ENCODE data around the gene TELO2. TPM values are rescaled to one million over a fixed set of nuclear protein-coding genes. Genes with fewer than 3 reads are reported as not detected.
A peak's percentile ranks its signal among the peaks of the same experiment; 100 is the strongest.

TELO2 gene
- total RNA-seq (2014; rRNA removed; shearing (Covaris generic)), result 9.5 and 9.8 TPM in 2 replicates
- 33.4 and 38.1 TPM in 2 replicates for polyA plus RNA-seq (2015; cell fraction: cytosol; rRNA removed)
- 291 and 304 TPM in 2 replicates for polyA plus RNA-seq (2015; cell fraction: nucleus; rRNA removed)

DNA sequence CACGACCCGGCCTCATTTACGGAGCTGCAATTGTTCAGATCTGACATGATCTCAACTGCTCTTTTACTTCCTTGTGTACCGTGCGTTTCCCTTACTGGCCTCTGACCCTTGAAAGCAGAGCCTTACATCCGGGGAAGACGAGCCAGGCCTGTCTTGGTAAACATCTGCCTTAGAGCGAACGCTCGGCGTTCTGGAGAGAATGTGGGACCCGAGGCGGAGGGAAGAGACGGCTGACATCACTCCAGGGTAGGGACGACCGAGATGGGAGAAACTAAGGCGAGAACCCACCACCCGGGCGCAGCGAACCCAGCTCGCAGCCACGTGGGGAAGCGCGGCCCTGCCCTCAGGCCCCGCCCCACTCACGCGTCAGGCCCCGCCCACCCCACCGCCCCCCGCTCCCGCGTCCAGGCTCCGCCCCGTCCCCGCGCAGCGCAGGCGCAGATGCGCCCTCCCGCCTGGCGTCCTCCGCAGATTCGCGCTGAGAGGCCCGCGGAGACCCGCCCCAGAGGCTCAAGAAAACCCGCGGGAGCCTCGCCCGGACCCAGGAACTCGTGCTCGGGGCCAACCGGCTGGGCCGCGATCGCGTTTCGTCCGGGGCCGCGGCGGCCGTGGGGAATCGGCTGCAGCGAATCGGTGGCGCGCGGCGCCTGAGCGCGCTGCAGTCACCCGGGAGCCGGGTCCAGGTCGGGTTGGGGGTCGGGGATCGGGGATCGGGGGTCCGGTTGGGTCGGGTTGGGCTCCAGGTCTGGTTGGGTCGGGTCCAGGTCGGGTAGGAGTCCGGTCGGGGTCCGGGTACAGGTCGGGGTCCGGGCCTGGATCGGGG lies at the start of gene TELO2:
Gene TELO2, plus strand, starts transcription at position 438 of the 823 bp plus-strand sequence. CDS start 922 bp downstream, outside the sequence.
- peak; percentile 65 for DNase-seq (ENCODE audit: low read depth, low spot score)
- in situ Hi-C loops (cut with HindIII; ENCODE audit: low pct_unique_long_range_greater_than_20kb, low sequenced_read_pairs), result no loop called here

DNA sequence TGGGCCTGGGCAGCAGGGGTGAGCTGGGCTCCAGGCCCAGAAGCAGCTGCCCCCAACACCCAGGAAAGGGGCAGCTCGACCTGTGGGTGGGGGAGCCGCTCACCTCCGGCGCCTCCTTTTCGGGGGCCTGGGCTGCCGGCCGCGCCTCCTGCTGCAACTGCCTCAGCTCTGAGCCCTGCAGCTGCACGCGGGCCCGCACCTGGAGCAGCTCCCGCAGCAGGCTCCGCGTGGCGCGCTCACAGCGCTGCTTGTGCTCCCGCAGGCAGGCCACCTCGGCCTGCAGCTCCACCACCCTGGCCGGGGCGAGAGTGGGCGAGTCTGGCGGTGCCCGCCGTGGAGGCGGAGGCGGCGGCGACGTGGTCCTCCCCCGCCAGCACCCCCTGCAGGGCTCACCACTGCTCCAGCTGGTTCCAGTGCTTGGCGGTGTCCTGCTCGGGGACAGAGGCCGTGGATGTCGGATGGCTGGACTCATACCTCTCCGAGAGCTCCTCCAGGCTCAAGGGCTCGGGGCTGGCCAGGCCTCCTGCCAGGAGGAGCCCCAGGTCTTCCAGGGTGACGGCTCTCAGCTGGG lies 49.7 kb upstream of the TELO2 start:
- in situ Hi-C loops (cut with HindIII; ENCODE audit: low pct_unique_long_range_greater_than_20kb, low sequenced_read_pairs), result no loop called here
- no peak for DNase-seq (ENCODE audit: low read depth, low spot score)

DNA sequence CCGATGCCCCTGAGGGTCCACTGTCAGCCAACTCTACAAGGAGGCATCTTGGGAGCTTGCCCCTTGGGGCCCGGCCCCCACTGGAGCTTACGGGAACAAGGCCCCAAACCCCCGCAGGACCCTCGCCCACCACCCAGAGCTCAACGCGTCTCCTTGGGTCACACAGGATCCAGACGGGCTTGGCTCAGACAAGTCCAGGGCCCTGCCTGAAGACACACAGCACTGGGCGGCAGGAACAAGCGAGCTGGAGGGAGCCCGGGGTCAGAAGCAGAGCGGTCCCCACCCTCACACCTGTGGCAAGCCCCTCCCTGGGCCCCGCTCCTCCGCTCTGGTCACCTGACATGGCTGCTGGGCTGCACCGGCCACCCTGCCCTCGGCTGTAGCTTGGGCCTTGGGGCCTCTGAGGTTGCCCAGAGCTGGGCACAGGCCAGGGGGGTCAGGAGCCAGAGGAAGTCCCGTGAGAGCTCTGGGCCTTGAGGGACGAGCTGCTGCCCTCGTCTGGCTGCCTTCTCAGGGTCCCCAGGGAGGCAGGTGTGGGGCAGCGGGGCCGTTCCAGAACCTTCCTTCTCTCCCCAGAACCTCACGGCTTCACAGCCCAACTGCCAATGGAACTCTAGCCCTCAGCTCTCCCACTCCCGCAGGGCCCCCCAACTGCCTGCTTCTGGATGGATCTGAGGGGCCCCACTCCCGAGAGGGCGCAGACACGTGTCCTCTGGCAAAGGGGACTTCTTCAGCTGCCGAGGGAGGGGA lies 49.0 kb upstream of the TELO2 start, which contains the start of gene CCDC154:
Gene CCDC154, minus strand, starts transcription at position 577 of the 750 bp plus-strand sequence. Its CDS starts 234 bp downstream, at position 343.
- peak; percentile 8 for DNase-seq (ENCODE audit: low read depth, low spot score)
- in situ Hi-C loops (cut with HindIII; ENCODE audit: low pct_unique_long_range_greater_than_20kb, low sequenced_read_pairs), result no loop called here

DNA sequence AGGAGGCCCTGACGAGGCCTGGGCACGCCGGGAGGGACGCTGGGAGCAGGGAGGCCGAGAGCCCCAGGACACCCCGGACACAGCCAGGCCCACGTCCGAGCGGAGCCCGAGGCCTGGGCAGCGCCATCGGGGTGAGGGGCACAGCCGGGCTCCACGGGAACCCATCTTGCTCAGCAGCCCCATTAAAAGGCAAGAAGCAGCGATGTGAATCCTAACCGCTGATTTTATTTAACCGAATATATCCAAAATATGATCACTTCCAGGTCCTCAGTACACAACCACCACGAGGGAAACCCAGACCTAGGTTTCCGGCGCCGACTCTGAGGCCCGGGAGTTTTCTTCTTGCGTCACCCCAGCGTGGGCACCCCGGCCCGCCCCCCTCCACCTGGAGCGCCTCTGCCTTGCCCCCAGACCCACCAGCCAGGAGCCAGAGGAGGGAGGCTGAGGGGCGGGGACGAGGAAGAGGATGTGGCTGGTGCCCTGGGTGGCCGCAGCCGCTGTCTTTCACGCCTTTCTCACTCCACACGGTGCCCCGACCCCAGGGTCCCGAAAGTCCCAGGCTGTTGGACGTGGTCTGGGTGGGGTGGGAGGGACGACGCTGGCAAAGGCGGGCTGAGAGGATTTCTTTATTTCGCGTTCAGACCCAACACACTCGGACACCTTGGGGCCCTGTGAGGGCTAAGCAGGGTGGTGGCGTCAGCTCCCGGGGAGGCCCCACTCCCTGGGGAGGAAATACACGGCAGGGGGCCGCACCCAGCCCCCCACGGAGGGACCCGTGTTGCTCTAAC lies 48.2 kb upstream of the TELO2 start:
- DNase-seq (ENCODE audit: low read depth, low spot score), result no peak
- in situ Hi-C loops (cut with HindIII; ENCODE audit: low pct_unique_long_range_greater_than_20kb, low sequenced_read_pairs), result no loop called here

DNA sequence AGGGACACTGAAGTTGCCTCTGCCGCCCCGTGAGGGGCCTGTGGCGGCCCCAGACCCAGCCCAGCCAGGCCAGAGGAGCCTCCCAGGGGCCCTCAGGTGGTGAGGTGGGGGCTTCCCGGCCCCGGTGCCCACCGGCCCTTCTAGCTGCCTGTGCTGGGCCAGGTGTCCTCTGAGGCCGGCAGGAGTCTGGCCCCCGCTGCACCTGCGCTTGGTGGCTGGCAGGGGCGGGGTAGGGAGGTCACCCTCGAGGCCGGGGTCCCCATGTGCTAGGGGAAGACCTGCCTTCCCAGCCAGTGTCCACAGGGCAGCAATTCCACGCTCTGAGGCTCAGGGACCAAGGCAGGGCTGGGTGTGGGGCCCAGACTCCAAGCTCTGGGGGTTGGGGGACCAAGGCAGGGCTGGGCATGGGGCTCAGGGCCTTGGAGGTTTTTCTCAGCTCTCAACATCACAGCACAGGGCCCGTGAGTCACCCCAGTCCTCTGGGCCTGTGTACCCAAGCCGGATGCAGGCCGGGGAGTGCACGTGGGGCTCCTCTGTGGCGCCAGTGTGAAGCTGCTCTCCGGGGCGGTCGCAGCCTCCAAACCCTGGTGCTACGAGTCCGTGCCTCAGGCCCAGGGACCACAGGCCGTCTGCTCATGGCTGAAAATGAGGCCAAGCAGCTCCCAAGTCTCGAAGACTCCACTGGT lies 47.5 kb upstream of the TELO2 start:
- DNase-seq (ENCODE audit: low read depth, low spot score), result no peak
- in situ Hi-C loops (cut with HindIII; ENCODE audit: low pct_unique_long_range_greater_than_20kb, low sequenced_read_pairs), result no loop called here

DNA sequence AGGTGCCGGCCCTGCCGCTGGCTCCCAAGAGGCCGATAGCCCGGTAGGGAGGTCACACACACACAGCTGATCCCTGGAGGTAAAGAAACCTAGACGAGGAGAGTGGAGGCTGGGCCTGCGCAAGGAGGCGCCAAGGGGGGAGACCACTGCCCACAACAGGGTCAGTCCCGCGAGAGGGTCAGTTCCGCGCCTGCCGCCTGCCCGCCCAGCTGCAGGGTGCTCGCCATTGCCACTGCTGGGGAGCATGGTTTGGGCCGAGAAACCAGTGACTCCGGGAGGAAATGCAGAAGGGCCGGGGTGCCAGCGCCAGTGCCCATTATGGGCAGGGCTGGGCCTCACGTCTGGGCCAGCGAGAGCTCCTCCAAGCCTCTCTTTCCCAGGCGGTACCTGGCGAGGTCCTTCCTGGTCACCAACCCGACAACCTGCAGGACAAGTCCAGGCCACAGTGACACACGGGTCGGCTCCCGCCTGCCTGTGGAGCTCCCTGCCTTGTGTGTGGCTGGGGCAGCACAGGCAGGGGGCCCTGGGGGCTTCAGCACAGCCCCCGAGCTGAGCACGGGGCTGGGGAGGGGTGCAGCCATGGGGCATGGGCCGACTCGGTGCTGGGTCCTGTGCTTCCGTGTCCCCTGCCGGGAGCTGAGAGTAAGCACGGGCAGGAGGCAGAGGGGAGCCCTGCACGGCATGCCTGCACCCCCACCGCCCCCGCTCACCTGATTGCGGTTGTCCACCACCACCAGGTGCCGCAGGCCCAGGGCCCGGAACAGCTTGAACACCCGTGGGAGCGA lies 46.7 kb upstream of the TELO2 start:
- DNase-seq (ENCODE audit: low read depth, low spot score), result no peak
- in situ Hi-C loops (cut with HindIII; ENCODE audit: low pct_unique_long_range_greater_than_20kb, low sequenced_read_pairs), result no loop called here

DNA sequence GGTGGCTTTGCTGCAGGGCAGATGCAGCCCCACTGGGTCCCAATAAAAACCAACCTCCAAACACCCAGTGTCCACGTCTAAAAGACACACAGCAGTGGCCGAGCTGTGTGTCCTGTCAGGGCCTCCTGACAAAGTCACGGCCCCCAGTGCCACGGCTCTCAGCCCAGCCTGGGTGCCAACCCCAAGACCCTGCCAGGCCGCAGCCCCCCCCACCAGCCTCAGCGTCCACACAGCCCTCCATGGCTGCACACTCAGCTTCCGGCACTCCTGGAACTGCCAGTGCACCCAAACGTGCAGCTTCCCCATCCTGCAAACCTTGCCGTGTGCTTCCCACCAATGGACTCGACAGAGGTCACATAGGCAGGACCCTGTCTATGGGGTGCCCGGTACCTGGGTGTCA lies 45.2 kb upstream of the TELO2 start:
- in situ Hi-C loops (cut with HindIII; ENCODE audit: low pct_unique_long_range_greater_than_20kb, low sequenced_read_pairs), result no loop called here
- DNase-seq (ENCODE audit: low read depth, low spot score), result no peak

DNA sequence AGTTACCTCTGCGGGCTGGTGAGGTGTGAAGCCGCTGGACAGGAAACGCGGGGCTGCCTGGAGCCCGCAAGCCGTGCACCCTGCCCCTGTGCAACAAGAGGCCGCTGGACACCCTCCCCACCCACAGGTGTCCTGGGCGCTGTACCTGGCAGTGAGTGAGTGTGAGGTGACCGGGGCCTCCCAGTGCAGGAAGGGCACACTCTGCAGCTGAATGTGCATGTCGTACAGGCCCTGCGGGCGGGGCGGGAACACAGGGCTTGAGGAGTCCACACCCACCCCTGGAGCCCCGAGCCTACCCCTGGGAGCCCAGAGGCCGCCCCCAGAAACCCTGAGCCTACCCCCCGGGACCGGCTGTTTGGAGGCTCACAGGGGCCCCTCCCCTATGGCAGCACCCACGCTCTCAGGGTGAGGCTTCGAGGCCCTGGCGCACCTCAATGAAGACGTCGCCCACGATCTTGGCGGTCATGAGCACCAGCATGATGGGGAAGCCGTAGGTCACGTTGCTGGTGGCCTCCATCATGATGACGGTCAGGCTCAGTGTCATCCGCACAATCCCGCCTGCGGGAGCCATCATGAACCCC lies 44.5 kb upstream of the TELO2 start:
- in situ Hi-C loops (cut with HindIII; ENCODE audit: low pct_unique_long_range_greater_than_20kb, low sequenced_read_pairs), result no loop called here
- DNase-seq (ENCODE audit: low read depth, low spot score), result no peak

DNA sequence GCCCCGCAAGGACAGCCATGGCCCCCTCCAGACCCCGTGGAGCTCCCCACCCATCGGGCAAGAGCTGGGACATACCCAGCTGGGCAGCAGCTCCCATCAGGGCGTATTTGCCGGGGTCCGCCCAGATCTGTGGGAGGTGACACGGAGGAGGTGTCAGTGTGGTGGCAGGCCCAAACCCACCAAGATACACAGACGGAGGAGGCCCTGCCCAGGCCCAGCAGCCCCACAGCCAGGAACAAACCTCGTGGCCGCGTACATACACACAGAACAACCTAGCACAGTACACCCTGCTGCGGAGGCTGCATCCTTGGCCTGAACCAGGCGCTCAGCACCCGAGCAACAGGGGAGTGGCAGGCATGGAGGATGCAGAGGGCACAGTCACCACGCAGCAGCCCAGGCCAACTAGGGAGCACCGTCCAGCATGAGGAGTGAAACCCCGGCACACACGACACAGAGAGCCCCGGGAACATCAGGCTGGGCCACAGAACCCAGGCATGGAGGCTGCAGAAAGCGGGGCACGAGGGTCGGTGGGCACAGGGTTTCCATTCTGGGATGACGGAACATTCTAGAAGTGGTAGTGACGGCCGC lies 43.9 kb upstream of the TELO2 start:
- DNase-seq (ENCODE audit: low read depth, low spot score), result no peak
- in situ Hi-C loops (cut with HindIII; ENCODE audit: low pct_unique_long_range_greater_than_20kb, low sequenced_read_pairs), result no loop called here

DNA sequence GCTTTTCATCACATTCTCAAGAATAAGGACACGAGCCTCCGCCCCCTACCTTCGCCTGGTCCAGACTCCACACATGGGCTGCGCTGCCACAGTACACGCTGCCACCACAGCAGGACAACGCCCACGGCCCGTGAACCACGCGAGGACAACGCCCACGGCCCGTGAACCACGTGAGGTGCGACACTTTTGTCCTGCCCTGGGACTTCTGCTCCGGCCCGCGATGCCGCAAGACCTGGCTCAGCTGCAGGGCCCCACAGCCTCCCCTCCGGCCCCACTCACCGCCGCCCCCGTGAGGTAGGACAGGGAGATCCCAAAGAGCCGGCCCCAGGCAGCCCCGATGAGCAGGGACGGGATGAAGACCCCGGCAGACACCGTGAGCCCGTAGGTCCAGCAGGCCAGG lies 42.9 kb upstream of the TELO2 start:
- in situ Hi-C loops (cut with HindIII; ENCODE audit: low pct_unique_long_range_greater_than_20kb, low sequenced_read_pairs), result no loop called here

DNA sequence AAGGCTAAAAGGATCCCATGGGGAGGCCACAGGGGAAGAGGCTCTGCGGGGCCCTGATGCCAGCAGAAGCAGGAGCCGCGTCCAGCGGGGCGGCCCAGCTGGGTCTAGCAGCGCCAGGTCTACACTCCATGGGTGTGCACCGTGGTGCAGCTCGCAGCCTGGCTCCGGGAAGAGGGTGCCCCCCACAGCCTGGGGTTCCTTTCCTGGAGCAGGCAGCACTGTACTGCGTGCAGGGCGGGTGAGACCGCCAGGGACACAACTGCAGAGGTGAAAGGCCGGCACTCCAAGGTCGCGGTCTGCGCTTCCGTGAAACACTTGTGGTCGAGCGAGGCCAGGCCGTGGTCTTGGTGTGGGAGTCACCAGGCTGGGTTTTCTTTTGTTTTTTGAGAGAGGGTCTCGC lies 42.3 kb upstream of the TELO2 start:
- in situ Hi-C loops (cut with HindIII; ENCODE audit: low pct_unique_long_range_greater_than_20kb, low sequenced_read_pairs), result no loop called here

More for the DNA sequence above, 42.9 kb upstream of the TELO2 start:
- no peak for DNase-seq (ENCODE audit: low read depth, low spot score)

DNA sequence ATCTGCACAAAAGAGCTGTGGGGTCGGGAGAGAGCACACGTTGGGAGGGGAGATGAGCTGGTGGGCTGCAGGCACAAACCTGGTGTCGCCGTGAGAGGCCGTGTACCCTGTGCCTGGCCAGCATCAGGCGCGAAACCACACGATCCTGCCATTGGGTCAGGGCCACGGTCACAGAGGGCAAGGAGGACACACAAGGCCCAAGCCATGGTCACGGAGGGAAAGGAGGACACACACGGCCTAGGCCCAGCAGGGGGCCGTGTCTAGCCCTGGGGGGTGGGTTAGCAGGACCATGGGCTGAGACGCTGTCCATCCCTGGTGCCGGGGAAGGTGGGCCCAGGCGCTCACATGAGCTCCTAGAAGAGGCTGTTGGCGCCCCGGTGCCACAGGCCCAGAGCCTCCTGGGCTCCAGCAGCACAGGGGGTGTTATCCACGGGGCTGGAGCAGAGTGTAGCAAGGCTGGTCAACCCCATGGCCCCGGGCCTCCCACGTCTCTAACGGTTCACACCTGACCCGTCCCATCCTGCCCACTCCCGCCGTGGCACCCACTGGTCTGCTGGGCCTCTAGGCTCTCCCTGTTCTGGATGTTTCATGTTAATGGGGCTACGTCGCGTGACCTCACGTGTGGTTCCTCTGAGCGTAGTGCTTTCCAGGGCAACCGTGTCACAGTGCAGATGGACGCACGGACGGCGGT lies 41.3 kb upstream of the TELO2 start:
- DNase-seq (ENCODE audit: low read depth, low spot score), result no peak
- in situ Hi-C loops (cut with HindIII; ENCODE audit: low pct_unique_long_range_greater_than_20kb, low sequenced_read_pairs), result no loop called here

More for the DNA sequence above, 42.3 kb upstream of the TELO2 start:
- DNase-seq (ENCODE audit: low read depth, low spot score), result no peak

DNA sequence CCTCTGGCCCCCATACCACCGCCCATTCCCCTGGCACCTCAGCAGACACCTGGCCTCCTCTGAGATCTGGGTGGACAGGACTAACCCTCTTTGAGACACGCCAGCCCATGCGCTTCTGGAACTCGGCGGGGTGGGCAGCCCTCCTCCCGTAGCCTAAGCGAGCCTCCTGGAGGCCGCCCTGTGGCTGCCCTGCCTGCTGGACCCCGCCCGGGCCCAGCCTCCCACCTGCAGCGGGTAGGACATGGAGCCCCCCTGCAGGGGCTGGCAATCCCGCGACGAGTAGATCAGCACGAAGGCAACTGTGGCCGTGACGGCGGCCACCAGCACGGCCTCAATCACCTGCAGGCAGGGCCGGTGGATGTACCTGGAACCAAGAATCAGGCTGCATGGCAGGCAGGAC lies 40.6 kb upstream of the TELO2 start:
- in situ Hi-C loops (cut with HindIII; ENCODE audit: low pct_unique_long_range_greater_than_20kb, low sequenced_read_pairs), result no loop called here
- DNase-seq (ENCODE audit: low read depth, low spot score), result no peak

DNA sequence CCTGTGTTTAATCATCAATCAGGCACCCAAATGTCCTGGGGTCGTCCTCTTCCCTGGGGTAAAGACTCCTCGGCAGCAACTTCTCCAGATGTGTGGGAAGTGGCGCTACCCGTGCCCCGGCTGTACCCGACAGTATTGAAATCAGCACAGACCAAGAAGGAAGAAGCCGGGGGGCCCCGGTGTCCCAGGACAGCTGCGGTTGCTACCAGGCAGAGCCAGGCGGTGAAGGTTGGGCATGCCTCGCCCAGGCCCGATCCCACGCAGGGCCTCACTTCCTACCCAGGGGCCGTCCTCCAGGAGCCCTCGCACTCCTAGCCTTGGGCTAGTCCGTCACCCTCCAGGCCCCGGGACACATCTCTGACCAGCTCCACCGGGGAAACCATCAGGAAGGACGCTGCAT lies 39.8 kb upstream of the TELO2 start:
- in situ Hi-C loops (cut with HindIII; ENCODE audit: low pct_unique_long_range_greater_than_20kb, low sequenced_read_pairs), result no loop called here
- DNase-seq (ENCODE audit: low read depth, low spot score), result no peak

DNA sequence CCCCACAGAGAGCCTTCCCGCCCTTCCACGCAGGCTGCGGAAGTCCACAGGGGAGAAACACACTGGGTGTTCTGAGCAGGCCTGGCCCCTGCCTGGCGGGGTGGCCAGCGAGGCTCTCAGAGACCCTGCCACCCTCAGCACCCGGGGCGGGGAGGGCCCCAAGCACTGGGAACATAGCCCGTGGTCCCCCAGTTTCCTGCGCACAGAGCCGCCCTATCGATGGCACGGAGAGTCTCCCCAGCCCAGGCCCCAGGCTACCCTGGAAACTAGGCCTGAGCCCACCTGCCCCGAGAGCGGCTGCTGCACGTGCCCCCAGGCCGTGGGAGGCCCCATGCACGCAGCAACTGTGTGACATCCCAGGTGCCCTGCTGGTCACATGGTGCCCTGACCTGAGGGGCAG lies 38.6 kb upstream of the TELO2 start:
- in situ Hi-C loops (cut with HindIII; ENCODE audit: low pct_unique_long_range_greater_than_20kb, low sequenced_read_pairs), result no loop called here
- DNase-seq (ENCODE audit: low read depth, low spot score), result no peak

Data from SK-MEL-5 (cell line).